Mesenchymal stem cell (in vitro differentiated cells and primary cell): Measurements from ENCODE around the gene OR2B2.

Experiments
- DNase-seq: peaks from one replicate; pipeline ENCODE4 v3.0.0-alpha.2; 2013
- H2AFZ ChIP-seq: one replicate; pipeline ENCODE4 v1.6.1; 2013; ENCODE audit warnings: low read depth, mild to moderate bottlenecking, control low read depth, inconsistent platforms, low read length, moderate library complexity
- H2AK5ac ChIP-seq: 2 replicates; pipeline ENCODE4 v1.6.1; 2013; ENCODE audit warnings: low read length, moderate library complexity, mild to moderate bottlenecking, inconsistent platforms; ENCODE audit not compliant: severe bottlenecking
- H2BK120ac ChIP-seq: one replicate; pipeline ENCODE4 v1.6.1; 2013; ENCODE audit warnings: low read depth, mild to moderate bottlenecking, inconsistent platforms, low read length, moderate library complexity
- H2BK12ac ChIP-seq, 2 experiments: one replicate each; pipeline ENCODE4 v1.6.1; 2013; ENCODE audit warnings: inconsistent platforms in 2 of 2, low read length in 2 of 2, mild to moderate bottlenecking in 2 of 2, moderate library complexity in 2 of 2, control low read depth in 1 of 2
- H2BK15ac ChIP-seq: one replicate; pipeline ENCODE4 v1.6.1; 2013; ENCODE audit warnings: mild to moderate bottlenecking, low read depth, inconsistent platforms; ENCODE audit not compliant: poor library complexity, severe bottlenecking
- H2BK5ac ChIP-seq: 2 replicates; pipeline ENCODE4 v1.6.1; 2013; ENCODE audit warnings: low read depth, mild to moderate bottlenecking, low read length, control low read depth, inconsistent platforms; ENCODE audit not compliant: poor library complexity, severe bottlenecking
- H3K14ac ChIP-seq, 2 experiments: one replicate each; pipeline ENCODE4 v1.6.1; 2013; ENCODE audit warnings: inconsistent platforms in 2 of 2, low read length in 2 of 2, control low read depth in 1 of 2, mild to moderate bottlenecking in 1 of 2, moderate library complexity in 1 of 2
- H3K18ac ChIP-seq, 2 experiments: one replicate each; pipeline ENCODE4 v1.6.1; 2013; ENCODE audit warnings: inconsistent platforms in 2 of 2, low read length in 2 of 2, control low read depth in 1 of 2, low read depth in 1 of 2, mild to moderate bottlenecking in 1 of 2
- H3K23ac ChIP-seq, 2 experiments: one replicate each; pipeline ENCODE4 v1.6.1; 2013; ENCODE audit warnings: inconsistent platforms in 2 of 2, low read length in 2 of 2, mild to moderate bottlenecking in 2 of 2, moderate library complexity in 2 of 2, control low read depth in 1 of 2
- H3K27ac ChIP-seq: 2 replicates; pipeline ENCODE4 v1.5.1; 2013; ENCODE audit warnings: mild to moderate bottlenecking, moderate library complexity, low read length, control low read depth, inconsistent platforms; ENCODE audit not compliant: poor library complexity, severe bottlenecking
- H3K27me3 ChIP-seq, 2 experiments: 2 replicates each; pipeline versions ENCODE4 v1.6.1 to v1.7.0; 2013; ENCODE audit warnings: low read length in 2 of 2, mild to moderate bottlenecking in 2 of 2, moderate library complexity in 2 of 2, control low read depth in 1 of 2, inconsistent platforms in 1 of 2; ENCODE audit not compliant: control insufficient read depth in 1 of 2, insufficient read depth in 1 of 2
- H3K36me3 ChIP-seq, 2 experiments: 2 replicates each; pipeline versions ENCODE4 v1.6.1 to v1.7.0; 2013; ENCODE audit warnings: low read length in 2 of 2, control low read depth in 1 of 2, inconsistent platforms in 1 of 2, low read depth in 1 of 2, mild to moderate bottlenecking in 1 of 2; ENCODE audit not compliant: insufficient read depth in 2 of 2, control insufficient read depth in 1 of 2
- H3K4ac ChIP-seq, 2 experiments: one replicate each; pipeline ENCODE4 v1.6.1; 2013; ENCODE audit warnings: inconsistent platforms in 2 of 2, low read length in 2 of 2, mild to moderate bottlenecking in 2 of 2, moderate library complexity in 2 of 2, control low read depth in 1 of 2, low read depth in 1 of 2
- H3K4me1 ChIP-seq: 2 replicates; pipeline ENCODE4 v1.6.1; 2013; ENCODE audit warnings: low read depth, low read length, control low read depth; ENCODE audit not compliant: control insufficient read depth, insufficient read depth
- H3K4me2 ChIP-seq: 2 replicates; pipeline ENCODE4 v1.6.1; 2013; ENCODE audit warnings: low read length, mild to moderate bottlenecking, inconsistent platforms; ENCODE audit not compliant: poor library complexity, severe bottlenecking
- H3K4me3 ChIP-seq, 2 experiments: 2 replicates each; pipeline versions ENCODE4 v1.5.1 to v1.7.0; 2013; ENCODE audit warnings: low read length in 2 of 2, mild to moderate bottlenecking in 2 of 2, control low read depth in 1 of 2, low read depth in 1 of 2; ENCODE audit not compliant: insufficient read depth in 1 of 2
- H3K79me1 ChIP-seq: replicated peaks from 2 replicates; pipeline ENCODE4 v1.6.1; 2013; ENCODE audit warnings: mild to moderate bottlenecking, control low read depth, low read length, inconsistent platforms; ENCODE audit not compliant: poor library complexity, severe bottlenecking
- H3K9ac ChIP-seq: 2 replicates; pipeline ENCODE4 v1.7.0; 2013; ENCODE audit warnings: mild to moderate bottlenecking, low read length, moderate library complexity
- H3K9me3 ChIP-seq: 2 replicates; pipeline ENCODE4 v1.7.0; 2013; ENCODE audit warnings: mild to moderate bottlenecking, low read length; ENCODE audit not compliant: control insufficient read depth
- H4K8ac ChIP-seq: one replicate; pipeline ENCODE4 v1.6.1; 2013; ENCODE audit warnings: inconsistent platforms, mild to moderate bottlenecking, low read length, moderate library complexity
- H4K91ac ChIP-seq: one replicate; pipeline ENCODE4 v1.6.1; 2013; ENCODE audit warnings: mild to moderate bottlenecking, low read length, inconsistent platforms
- WGBS: methylation state at CpG from one replicate; pipeline ENCODE4 v1.1.7; 2013; ENCODE audit warnings: mixed read lengths; 5-methylcytosine and 5-hydroxymethylcytosine counted together

The OR2B2 gene

GRCh38 chr6:27882624-27883023 lies 29.6 kb downstream of the OR2B2 start:
- DNase-seq = no peak
- no peaks in the 10 kb centered on the region for H3K9me3 ChIP-seq
- no peaks in the 10 kb centered on the region for H3K36me3 ChIP-seq
- H2BK15ac ChIP-seq = no peak overlapping the region
- peak overlapping the region; percentile 75 for H2BK5ac ChIP-seq
- H3K4me3 ChIP-seq = no peak overlapping the region
- H3K23ac ChIP-seq = no peak overlapping the region
- H3K4me2 ChIP-seq = no peak overlapping the region
- peaks cover 3% of the 10 kb centered on the region for H3K4me1 ChIP-seq
- H4K91ac ChIP-seq = no peak overlapping the region
- H2AFZ ChIP-seq = no peak overlapping the region
- H2AK5ac ChIP-seq = no peak overlapping the region
- WGBS = 65% methylated on average over 5 of the region's 5 CpGs
- no peak overlapping the region for H3K4ac ChIP-seq
- no peaks in the 10 kb centered on the region for H3K79me1 ChIP-seq
- no peak overlapping the region for H2BK12ac ChIP-seq
- no peak overlapping the region for H4K8ac ChIP-seq
- no peak overlapping the region for H3K18ac ChIP-seq
- H3K27ac ChIP-seq = peak overlapping the region; percentile 86
- no peaks in the 10 kb centered on the region for H3K27me3 ChIP-seq
- no peak overlapping the region for H2BK120ac ChIP-seq
- no peak overlapping the region for H3K9ac ChIP-seq
- no peak overlapping the region for H3K14ac ChIP-seq

GRCh38 chr6:27879837-27880236 lies 32.4 kb downstream of the OR2B2 start:
- Histone ChIP-seq H3K18ac (no peak overlapping the region), H3K4me2 (no peak overlapping the region), H3K23ac (no peak overlapping the region), H3K4me1 (peaks cover 3% of the 10 kb centered on the region), H3K4me3 (no peak overlapping the region), H3K9ac (no peak overlapping the region), H3K36me3 (no peaks in the 10 kb centered on the region), H3K79me1 (no peaks in the 10 kb centered on the region), H2AFZ (peak overlapping the region; percentile 63), H3K9me3 (no peaks in the 10 kb centered on the region), H3K4ac (no peak overlapping the region), H4K91ac (no peak overlapping the region), H3K27ac (no peak overlapping the region), H2BK5ac (no peak overlapping the region), H2BK15ac (no peak overlapping the region), H3K27me3 (no peaks in the 10 kb centered on the region), H2BK12ac (no peak overlapping the region), H2AK5ac (peak overlapping the region; percentile 4), H3K14ac (no peak overlapping the region), H4K8ac (no peak overlapping the region), H2BK120ac (no peak overlapping the region)
- 91% methylated on average over 5 of the region's 5 CpGs for WGBS
- no peak for DNase-seq

GRCh38 chr6:27874016-27874415 lies 38.2 kb downstream of the OR2B2 start:
- DNase-seq = no peak
- no peak overlapping the region for H2BK12ac ChIP-seq

GRCh38 chr6:27873021-27873940 lies 38.9 kb downstream of the OR2B2 start:
- Histone ChIP-seq H3K18ac (peak overlapping the region; percentile 77 to 78), H3K4ac (peak overlapping the region in 1 of 2 experiments; percentile 55), H2BK120ac (peak overlapping the region; percentile 75), H2AK5ac (peak overlapping the region; percentile 50), H2BK12ac (peak overlapping the region; percentile 4 to 62), H2BK5ac (no peak overlapping the region), H3K36me3 (no peaks in the 10 kb centered on the region), H3K79me1 (no peaks in the 10 kb centered on the region), H3K4me2 (peak overlapping the region; percentile 88), H3K14ac (no peak overlapping the region), H3K9ac (peak overlapping the region; percentile 95), H4K8ac (peak overlapping the region; percentile 83), H4K91ac (no peak overlapping the region), H3K27me3 (no peaks in the 10 kb centered on the region), H3K23ac (peak overlapping the region in 1 of 2 experiments; percentile 48), H2BK15ac (no peak overlapping the region), H3K4me1 (peaks cover 9% of the 10 kb centered on the region), H3K4me3 (peak overlapping the region; percentile 48 to 88), H3K27ac (peak overlapping the region; percentile 66), H3K9me3 (no peaks in the 10 kb centered on the region), H2AFZ (peak overlapping the region; percentile 80)
- peak; percentile 63 for DNase-seq
- 45% methylated on average over 47 of the region's 50 CpGs for whole genome bisulfite sequencing

More at GRCh38 chr6:27874016-27874415, 38.2 kb downstream of the OR2B2 start:
- Histone ChIP-seq H2BK15ac (no peak overlapping the region), H3K79me1 (no peaks in the 10 kb centered on the region), H4K8ac (no peak overlapping the region), H2BK120ac (no peak overlapping the region), H3K4me3 (peak overlapping the region in 1 of 2 experiments; percentile 88), H3K36me3 (no peaks in the 10 kb centered on the region), H3K9me3 (no peaks in the 10 kb centered on the region), H3K23ac (no peak overlapping the region), H3K4ac (no peak overlapping the region), H2BK5ac (no peak overlapping the region), H4K91ac (no peak overlapping the region), H3K4me1 (peaks cover 9% of the 10 kb centered on the region), H3K18ac (no peak overlapping the region), H2AFZ (no peak overlapping the region), H2AK5ac (no peak overlapping the region), H3K14ac (no peak overlapping the region), H3K4me2 (no peak overlapping the region), H3K9ac (peak overlapping the region; percentile 95), H3K27me3 (no peaks in the 10 kb centered on the region), H3K27ac (peak overlapping the region; percentile 66)
- 95% methylated on average over 7 of the region's 8 CpGs for WGBS
